Heart right ventricle (tissue), 16 donors: ENCODE measurements around the gene RNF103. TPM values are rescaled to one million over a fixed set of nuclear protein-coding genes. Genes with fewer than 3 reads are reported as not detected.

ENCODE experiments used
- ATAC-seq, 8 donors: fragments of 200-7000 bp; cut with Tn5 transposase; one replicate each; pipeline ENCODE4 v1.9.1; 2020; ENCODE audit warnings: mild to moderate bottlenecking in 8 of 8, moderate library complexity in 8 of 8, moderate number of reproducible peaks in 1 of 8
- DNase-seq, 2 donors: peaks; one replicate each; pipeline ENCODE4 v3.0.0-alpha.2; 2020
- H3K27ac ChIP-seq, 10 donors: fragments of 200-600 bp; sonication (generic) in 2 of 10; one replicate each; pipeline versions ENCODE4 v1.5.0 to v1.8.0; 2020 to 2022; ENCODE audit warnings: mild to moderate bottlenecking in 3 of 10
- H3K27me3 ChIP-seq, 7 donors: fragments of 200-600 bp; one replicate each; pipeline ENCODE4 v1.8.0; 2021 to 2022; ENCODE audit warnings: mild to moderate bottlenecking in 2 of 7
- H3K36me3 ChIP-seq, 9 donors: fragments of 200-600 bp; sonication (generic) in 1 of 9; one replicate each; pipeline versions ENCODE4 v1.5.0 to v1.8.0; 2020 to 2022; ENCODE audit warnings: mild to moderate bottlenecking in 2 of 9
- H3K4me1 ChIP-seq, 9 donors: fragments of 200-600 bp; sonication (generic) in 1 of 9; one replicate each; pipeline versions ENCODE4 v1.5.0 to v1.8.0; 2020 to 2022; ENCODE audit warnings: mild to moderate bottlenecking in 4 of 9
- H3K4me3 ChIP-seq, 10 donors: fragments of 200-600 bp; sonication (generic) in 2 of 10; one replicate each; pipeline versions ENCODE4 v1.5.0 to v1.8.0; 2020 to 2022; ENCODE audit warnings: mild to moderate bottlenecking in 7 of 10, moderate library complexity in 2 of 10
- H3K9me3 ChIP-seq, 11 donors: fragments of 200-600 bp in 10 of 11; sonication (generic) in 2 of 11; one replicate each; pipeline versions ENCODE4 v1.5.0 to v1.8.0; 2013 to 2022; ENCODE audit warnings: mild to moderate bottlenecking in 2 of 11, control low read depth in 1 of 11, moderate library complexity in 1 of 11
- CTCF ChIP-seq, 9 donors: fragments of 200-600 bp; sonication (generic) in 2 of 9; IDR thresholded peaks; one replicate each; pipeline versions ENCODE4 v1.5.0 to v1.8.0; 2021 to 2022; ENCODE audit warnings: antibody characterized with exemption in 9 of 9, mild to moderate bottlenecking in 5 of 9, moderate library complexity in 1 of 9
- WGBS, 2 donors: extraction: QIAGEN DNeasy Blood & Tissue Kit; methylation state at CpG; one replicate each; pipeline ENCODE4 v1.1.7; 2013; ENCODE audit warnings: inconsistent platforms in 1 of 2; 5-methylcytosine and 5-hydroxymethylcytosine counted together
- intact Hi-C, 10 donors: fragments of 100-400 bp; cut with DNase I; formaldehyde crosslinking; loops; one replicate each; pipeline versions ENCODE4 v1.11.1 to v1.14.2; 2022
- polyA plus RNA-seq, 2 donors: library from polyadenylated mRNA; stranded (reverse); fragments of 200-250 nt; gene quantifications; one replicate each; pipeline ENCODE4 v1.2.3, GENCODE V29; 2013
- total RNA-seq, 10 donors: library from RNA; stranded (reverse); fragmentation: NEBNext Ultra II Directional in 3 of 10; extraction: Animal tissue kit (Norgen Biotek cat#: 25700) in 3 of 10; gene quantifications; one replicate each; pipeline versions ENCODE4 v1.2.1 to v1.2.4, GENCODE V29; 2021 to 2023
- donor health status: Arrhythmogenic right ventricular cardiomyopathy.
- donor health status: ischemic (EF 13 %, LVEDD 7.1; RV severe dilation, severe dysfunction).
- donor health status: healthy with polysubstance abuse.
- donor health status: DM: no; HTN: yes; CAD: no.
- donor health status: DM: no; HTN: no; CAD: no.
- donor health status: ischemic (EF 25% LVEDD 6.9; RV normal size, moderate dysfunction).
- donor health status: ischemic (EF 25% LVEDD 5.7; RV mildly dilated, moderate dysfunction).
- donor health status: healthy.
- donor health status: DM: yes; HTN: yes; CAD: no.
- donor health status: Ischemic cardiomyopathy.
- donor health status: ischemic (EF 35%, LVEDD 5.7; RV mildly dilated, moderate dysfunction).
- donor health status: nonischemic (EF 11% LVEDD 7.7; RV severe dilation, severe dysfunction).
- donor health status: DM: yes; HTN: yes; CAD: no.
- donor health status: PGD.
- donor health status: ischemic (EF 29% LVEDD 5.4; RV normal size, mild dysfunction).
- donor health status: nonischemic (EF 23%, LVEDD 6.1; RV moderate dilation, normal function).

The RNF103 gene
- total and polyA plus RNA-seq, 12 donors, result 31.8 to 83.0 (median 56.2) TPM

GRCh38 chr2:86645752-86646151 lies 22.1 kb upstream of the RNF103 start:
- intact Hi-C loops, result no loop called here
- no peak overlapping the region for H3K27ac ChIP-seq
- TF ChIP-seq CTCF (IDR thresholded peaks at IDR 0.05), result no peak
- no peak for DNase-seq
- no peaks in the 10 kb centered on the region for H3K27me3 ChIP-seq
- WGBS, 2 donors, result 70 to 80% methylated on average over 4 of the region's 4 CpGs
- H3K9me3 ChIP-seq, result peaks cover 0 to 26% (median 14%) of the 10 kb centered on the region in 11 donors
- H3K4me1 ChIP-seq, result no peaks in the 10 kb centered on the region
- H3K4me3 ChIP-seq, result no peak overlapping the region
- no peaks in the 10 kb centered on the region for H3K36me3 ChIP-seq
- ATAC-seq, result no peak

DNA sequence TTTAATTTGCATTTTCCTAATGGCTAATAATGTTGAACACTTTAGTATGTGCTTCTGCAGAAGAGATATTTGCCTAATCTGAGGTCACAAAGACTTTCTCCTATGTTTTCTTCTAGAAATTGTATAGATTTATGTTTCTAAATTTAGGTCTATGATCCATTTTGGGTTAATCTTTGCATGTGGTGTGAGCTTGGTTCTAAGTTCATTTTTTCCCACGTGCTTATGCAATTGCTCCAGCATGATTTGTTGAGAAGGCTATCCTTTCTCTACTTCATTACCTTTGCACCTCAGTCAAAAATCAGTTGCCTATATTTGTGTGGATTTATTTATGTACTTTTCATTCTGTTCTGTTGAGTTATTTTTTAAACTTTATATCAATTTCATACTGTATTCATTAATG lies 15.0 kb upstream of the RNF103 start:
- no peak overlapping the region for H3K27ac ChIP-seq
- H3K4me1 ChIP-seq, result peaks cover 0 to 2% (median 0%) of the 10 kb centered on the region in 9 donors
- DNase-seq (no peak), ATAC-seq (no peak)
- peaks cover 0 to 31% (median 12%) of the 10 kb centered on the region in 11 donors for H3K9me3 ChIP-seq
- H3K4me3 ChIP-seq, result no peak overlapping the region
- no peaks in the 10 kb centered on the region for H3K36me3 ChIP-seq
- WGBS, 2 donors, result 77 to 79% methylated on average over 1 of the region's 1 CpG
- TF ChIP-seq CTCF (IDR thresholded peaks at IDR 0.05), result no peak
- intact Hi-C loops, result loop anchor here in 1 of 10 donors (10.0 kb wide), 1 partner anchor 56 kb away; no protein-coding TSS in a partner anchor
- H3K27me3 ChIP-seq, result no peaks in the 10 kb centered on the region

- no peak for DNase-seq
- H3K36me3 ChIP-seq, result no peaks in the 10 kb centered on the region
- intact Hi-C loops, result loop anchor here in 1 of 10 donors (10.0 kb wide), 1 partner anchor 58 kb away; no protein-coding TSS in a partner anchor
- H3K27me3 ChIP-seq, result no peaks in the 10 kb centered on the region
- no peak for ATAC-seq
- H3K4me3 ChIP-seq, result no peak overlapping the region
- peaks cover 0 to 20% (median 0%) of the 10 kb centered on the region in 9 donors for H3K4me1 ChIP-seq
- peaks cover 0 to 31% (median 12%) of the 10 kb centered on the region in 11 donors for H3K9me3 ChIP-seq
- TF ChIP-seq CTCF (IDR thresholded peaks at IDR 0.05), result no peak
- WGBS, 2 donors, result 88 to 95% methylated on average over 5 of the region's 5 CpGs
- H3K27ac ChIP-seq, result no peak overlapping the region
Measured at GRCh38 chr2:86636842-86637241, 13.2 kb upstream of the RNF103 start.

- H3K27ac ChIP-seq, result no peak overlapping the region
- no peaks in the 10 kb centered on the region for H3K36me3 ChIP-seq
- intact Hi-C loops, result loop anchor here in 1 of 10 donors (10.0 kb wide), 1 partner anchor 60 kb away; no protein-coding TSS in a partner anchor
- H3K9me3 ChIP-seq, result peaks cover 0 to 15% (median 0%) of the 10 kb centered on the region in 11 donors
- ATAC-seq (no peak), DNase-seq (no peak)
- no peak overlapping the region for H3K4me3 ChIP-seq
- H3K4me1 ChIP-seq, result peaks cover 0 to 23% (median 0%) of the 10 kb centered on the region in 9 donors
- 84 to 87% methylated on average over 6 of the region's 6 CpGs for WGBS, 2 donors
- TF ChIP-seq CTCF (IDR thresholded peaks at IDR 0.05), result no peak
- H3K27me3 ChIP-seq, result no peaks in the 10 kb centered on the region
Measured at GRCh38 chr2:86634352-86634751, 10.7 kb upstream of the RNF103 start.
